Endodermal cell (in vitro differentiated cells): ENCODE measurements around the gene MPC2. TPM values are rescaled to one million over a fixed set of nuclear protein-coding genes. Genes with fewer than 3 reads are reported as not detected.

Experiments used
- DNase-seq: peaks from one replicate; pipeline ENCODE4 v3.0.0-alpha.2; 2017
- H3K27ac ChIP-seq: 2 replicates; pipeline ENCODE4 v1.5.1; 2013; ENCODE audit warnings: mild to moderate bottlenecking, low read depth, low read length, moderate library complexity
- H3K27me3 ChIP-seq: 2 replicates; pipeline ENCODE4 v1.6.1; 2013; ENCODE audit warnings: mild to moderate bottlenecking, low read length, moderate library complexity; ENCODE audit not compliant: insufficient read depth, control insufficient read depth, poor library complexity, severe bottlenecking
- H3K36me3 ChIP-seq: 2 replicates; pipeline ENCODE4 v1.7.0; 2013; ENCODE audit warnings: mild to moderate bottlenecking, low read length, moderate library complexity; ENCODE audit not compliant: control insufficient read depth, insufficient read depth
- H3K4me1 ChIP-seq: one replicate; pipeline ENCODE4 v1.7.0; 2013; ENCODE audit warnings: low read length; ENCODE audit not compliant: control insufficient read depth, insufficient read depth
- H3K4me3 ChIP-seq: 2 replicates; pipeline ENCODE4 v1.5.1; 2013; ENCODE audit warnings: mild to moderate bottlenecking, low read length, moderate library complexity
- H3K9ac ChIP-seq: 2 replicates; pipeline ENCODE4 v1.6.1; 2013; ENCODE audit warnings: mild to moderate bottlenecking, low read length, moderate library complexity; ENCODE audit not compliant: poor library complexity, severe bottlenecking; ENCODE audit errors: extremely low read depth
- H3K9me3 ChIP-seq: 2 replicates; pipeline ENCODE4 v1.6.1; 2013; ENCODE audit warnings: mild to moderate bottlenecking, low read length, moderate library complexity; ENCODE audit not compliant: control insufficient read depth
- H3K27ac Mint-ChIP-seq: 2 replicates; pipeline ENCODE4 v1.8.0; 2020; ENCODE audit warnings: mixed read lengths
- H3K27me3 Mint-ChIP-seq: 2 replicates; pipeline ENCODE4 v1.8.0; 2021; ENCODE audit warnings: mild to moderate bottlenecking, mixed read lengths; ENCODE audit not compliant: insufficient read depth
- H3K36me3 Mint-ChIP-seq: 2 replicates; pipeline ENCODE4 v1.8.0; 2020; ENCODE audit warnings: low read depth, mixed read lengths
- H3K4me1 Mint-ChIP-seq: 2 replicates; pipeline ENCODE4 v1.8.0; 2020; ENCODE audit warnings: mixed read lengths
- H3K4me3 Mint-ChIP-seq: 2 replicates; pipeline ENCODE4 v1.8.0; 2020; ENCODE audit warnings: mild to moderate bottlenecking, moderate library complexity, mixed read lengths
- H3K9me3 Mint-ChIP-seq: 2 replicates; pipeline ENCODE4 v1.8.0; 2020; ENCODE audit warnings: mild to moderate bottlenecking, mixed read lengths
- CTCF ChIP-seq: fragments of 200-600 bp; sonication (generic); conservative IDR thresholded peaks from 2 replicates; pipeline ENCODE4 v1.5.0; 2021; ENCODE audit warnings: antibody characterized with exemption, mild to moderate bottlenecking
- WGBS, 2 experiments: methylation state at CpG; one replicate each; pipeline versions ENCODE4 v1.1.5 to v1.1.7; 2013; ENCODE audit warnings: missing lambda C conversion rate in 2 of 2, mixed read lengths in 1 of 2; ENCODE audit not compliant: insufficient coverage in 1 of 2, insufficient read length in 1 of 2; 5-methylcytosine and 5-hydroxymethylcytosine counted together
- total RNA-seq, 2 donors: library from RNA; stranded (reverse); fragmentation: NEBNext Ultra II Directional in 1 of 2; extraction: Animal tissue kit (Norgen Biotek cat#: 25700) in 1 of 2; gene quantifications; 2 replicates in 1 of 2; 3 replicates in 1 of 2; pipeline ENCODE4 v1.2.1, GENCODE V29; 2021

Gene MPC2
- total RNA-seq, 2 donors from 2014 or later = 30.7 to 42.5 TPM

- H3K36me3 ChIP-seq = peaks cover 35% of the 10 kb centered on the region
- H3K27me3 Mint-ChIP-seq = no peaks in the 10 kb centered on the region
- peaks cover 15% of the 10 kb centered on the region for H3K4me1 Mint-ChIP-seq
- peaks cover 8% of the 10 kb centered on the region for H3K9me3 Mint-ChIP-seq
- TF ChIP-seq CTCF = no peak
- no peak overlapping the region for H3K9ac ChIP-seq
- peaks cover 6% of the 10 kb centered on the region for H3K9me3 ChIP-seq
- peaks cover 37% of the 10 kb centered on the region for H3K36me3 Mint-ChIP-seq
- H3K27ac Mint-ChIP-seq = no peak overlapping the region
- no peak for DNase-seq
- H3K4me3 Mint-ChIP-seq = no peak overlapping the region
- H3K27me3 ChIP-seq = no peaks in the 10 kb centered on the region
- 90 to 100% methylated on average over 2 of the region's 2 CpGs for WGBS, 2 experiments
- H3K4me1 ChIP-seq = no peaks in the 10 kb centered on the region
- no peak overlapping the region for H3K27ac ChIP-seq
- H3K4me3 ChIP-seq = no peak overlapping the region
Observed at GRCh38 chr1:167947733-167948132, 10.9 kb upstream of the MPC2 start.

- H3K9ac ChIP-seq = no peak overlapping the region
- Mint-ChIP-seq H3K4me3 (no peak overlapping the region), H3K27ac (no peak overlapping the region), H3K27me3 (no peaks in the 10 kb centered on the region), H3K36me3 (peaks cover 24% of the 10 kb centered on the region), H3K9me3 (peaks cover 11% of the 10 kb centered on the region), H3K4me1 (peaks cover 15% of the 10 kb centered on the region)
- H3K27me3 ChIP-seq = no peaks in the 10 kb centered on the region
- peaks cover 23% of the 10 kb centered on the region for H3K36me3 ChIP-seq
- H3K27ac ChIP-seq = no peak overlapping the region
- no peak overlapping the region for H3K4me3 ChIP-seq
- WGBS, 2 experiments = 95 to 100% methylated on average over 4 to 9 of the region's 9 CpGs
- H3K9me3 ChIP-seq = peaks cover 6% of the 10 kb centered on the region
- DNase-seq = no peak
- H3K4me1 ChIP-seq = no peaks in the 10 kb centered on the region
- TF ChIP-seq CTCF = no peak
Observed at GRCh38 chr1:167943541-167943940, 6.7 kb upstream of the MPC2 start.

- peaks cover 6% of the 10 kb centered on the region for H3K9me3 ChIP-seq
- H3K4me1 ChIP-seq = no peaks in the 10 kb centered on the region
- H3K9me3 Mint-ChIP-seq = peaks cover 11% of the 10 kb centered on the region
- peaks cover 7% of the 10 kb centered on the region for H3K4me1 Mint-ChIP-seq
- H3K27ac Mint-ChIP-seq = no peak overlapping the region
- H3K4me3 ChIP-seq = no peak overlapping the region
- 93% methylated on average over 2 of the region's 2 CpGs; no CpG with 5 or more reads in 1 of the 2 experiments for WGBS, 2 experiments
- no peak overlapping the region for H3K27ac ChIP-seq
- no peak for TF ChIP-seq CTCF
- H3K27me3 ChIP-seq = no peaks in the 10 kb centered on the region
- no peak overlapping the region for H3K9ac ChIP-seq
- H3K36me3 Mint-ChIP-seq = peaks cover 24% of the 10 kb centered on the region
- H3K36me3 ChIP-seq = peaks cover 23% of the 10 kb centered on the region
- no peak overlapping the region for H3K4me3 Mint-ChIP-seq
- no peak for DNase-seq
- H3K27me3 Mint-ChIP-seq = no peaks in the 10 kb centered on the region
Observed at GRCh38 chr1:167940264-167940663, 3.4 kb upstream of the MPC2 start.
